ENCODE measurements around the gene LY6G6F.

GRCh38 chr6:31729979-31730630, 23.4 kb downstream of the LY6G6F start:
- no peak for TF ChIP-seq YY1 (IDR thresholded peaks at IDR 0.05; ENCODE audit: insufficient read depth, insufficient read length)
- TF ChIP-seq ZNF274 (IDR thresholded peaks at IDR 0.05; ENCODE audit: low read depth, low read length) = no peak
